ENCODE measurements around the gene MLH1.

DNA sequence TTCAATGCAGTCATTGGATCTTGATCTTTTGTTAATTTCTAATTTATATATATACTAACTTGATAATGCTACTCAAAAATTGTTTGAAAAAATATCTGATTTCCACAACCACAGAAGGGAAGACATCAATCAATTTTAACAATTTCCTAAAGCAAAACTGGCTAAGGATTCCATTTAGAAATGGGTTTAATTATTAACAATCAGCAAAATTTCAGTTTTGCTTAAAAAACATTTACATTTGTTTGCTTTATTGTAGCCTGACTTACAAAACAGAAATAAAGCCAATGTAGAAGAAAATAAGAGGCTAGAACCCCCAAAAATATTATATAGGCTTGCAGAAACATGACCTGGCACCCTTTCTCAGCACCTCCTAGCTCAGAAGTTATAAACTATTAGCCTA, 106.2 kb downstream of the MLH1 start:
- TF ChIP-seq, protein P1, sequence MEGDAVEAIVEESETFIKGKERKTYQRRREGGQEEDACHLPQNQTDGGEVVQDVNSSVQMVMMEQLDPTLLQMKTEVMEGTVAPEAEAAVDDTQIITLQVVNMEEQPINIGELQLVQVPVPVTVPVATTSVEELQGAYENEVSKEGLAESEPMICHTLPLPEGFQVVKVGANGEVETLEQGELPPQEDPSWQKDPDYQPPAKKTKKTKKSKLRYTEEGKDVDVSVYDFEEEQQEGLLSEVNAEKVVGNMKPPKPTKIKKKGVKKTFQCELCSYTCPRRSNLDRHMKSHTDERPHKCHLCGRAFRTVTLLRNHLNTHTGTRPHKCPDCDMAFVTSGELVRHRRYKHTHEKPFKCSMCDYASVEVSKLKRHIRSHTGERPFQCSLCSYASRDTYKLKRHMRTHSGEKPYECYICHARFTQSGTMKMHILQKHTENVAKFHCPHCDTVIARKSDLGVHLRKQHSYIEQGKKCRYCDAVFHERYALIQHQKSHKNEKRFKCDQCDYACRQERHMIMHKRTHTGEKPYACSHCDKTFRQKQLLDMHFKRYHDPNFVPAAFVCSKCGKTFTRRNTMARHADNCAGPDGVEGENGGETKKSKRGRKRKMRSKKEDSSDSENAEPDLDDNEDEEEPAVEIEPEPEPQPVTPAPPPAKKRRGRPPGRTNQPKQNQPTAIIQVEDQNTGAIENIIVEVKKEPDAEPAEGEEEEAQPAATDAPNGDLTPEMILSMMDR (conservative IDR thresholded peaks at IDR 0.05; ENCODE audit: low read depth, low read length): no peak
- no peak for TF ChIP-seq EZH2 (IDR thresholded peaks at IDR 0.05; ENCODE audit: borderline replicate concordance, low read depth, low read length, poor library complexity, severe bottlenecking)
